Daoy (cell line): Measurements from ENCODE around the gene DALRD3. TPM values are rescaled to one million over a fixed set of nuclear protein-coding genes. Genes with fewer than 3 reads are reported as not detected.

Source experiments
- DNase-seq: peaks from one replicate; pipeline ENCODE4 v3.0.0-alpha.2; 2015; ENCODE audit warnings: low read depth
- total RNA-seq: library from RNA; depleted of rRNA; stranded (reverse); fragments of >200 nt; shearing (Covaris generic); gene quantifications from 2 replicates; pipeline ENCODE4 v1.2.3, GENCODE V29; 2014; rRNA removed

DALRD3 gene
- total RNA-seq, 1 experiment from 2014 or later = 36.2 TPM

DNA sequence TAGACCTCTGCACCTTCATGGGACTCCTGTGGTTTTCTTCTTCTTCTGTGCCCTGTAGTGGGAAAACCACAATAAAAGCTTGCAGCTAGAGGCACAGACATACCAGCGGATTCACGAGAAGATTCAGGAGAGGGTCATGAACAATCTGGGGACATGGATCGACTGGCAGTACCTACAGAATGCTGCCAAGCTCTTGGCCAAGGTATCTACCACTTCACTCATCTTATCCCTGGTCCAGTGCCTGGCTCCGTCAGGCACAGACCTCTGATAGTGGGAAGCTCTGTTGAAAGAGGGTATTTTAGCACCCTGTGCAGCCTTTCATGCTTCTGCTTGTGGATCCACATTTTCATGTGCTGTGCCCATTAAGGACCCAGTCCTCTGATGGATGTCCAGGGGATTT lies 38.1 kb downstream of the DALRD3 start:
- DNase-seq = no peak

DNA sequence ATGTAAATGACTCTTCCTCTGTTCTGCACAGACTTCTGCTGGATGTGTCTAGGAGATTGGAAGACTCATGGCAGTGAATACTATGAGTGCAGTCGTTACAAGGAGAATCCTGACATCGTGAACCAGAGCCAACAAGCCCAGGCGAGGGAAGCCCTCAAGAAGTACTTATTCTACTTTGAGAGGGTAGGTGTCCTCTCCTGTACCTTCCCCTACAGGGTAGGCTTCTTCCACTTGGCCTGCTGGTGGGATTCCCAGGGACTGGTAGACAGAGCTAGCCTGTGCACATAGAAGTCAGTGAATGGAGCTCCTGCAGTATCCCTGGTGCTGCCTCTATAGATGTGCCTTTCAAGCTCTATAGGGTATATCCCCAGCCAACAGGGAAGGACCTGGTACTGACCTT lies 38.9 kb downstream of the DALRD3 start:
- DNase-seq = no peak

- DNase-seq = no peak
Observed at GRCh38 chr3:48974076-48974864, 44.1 kb downstream of the DALRD3 start.

GRCh38 chr3:48970586-48970985 lies 47.8 kb downstream of the DALRD3 start:
- DNase-seq = no peak

DNA sequence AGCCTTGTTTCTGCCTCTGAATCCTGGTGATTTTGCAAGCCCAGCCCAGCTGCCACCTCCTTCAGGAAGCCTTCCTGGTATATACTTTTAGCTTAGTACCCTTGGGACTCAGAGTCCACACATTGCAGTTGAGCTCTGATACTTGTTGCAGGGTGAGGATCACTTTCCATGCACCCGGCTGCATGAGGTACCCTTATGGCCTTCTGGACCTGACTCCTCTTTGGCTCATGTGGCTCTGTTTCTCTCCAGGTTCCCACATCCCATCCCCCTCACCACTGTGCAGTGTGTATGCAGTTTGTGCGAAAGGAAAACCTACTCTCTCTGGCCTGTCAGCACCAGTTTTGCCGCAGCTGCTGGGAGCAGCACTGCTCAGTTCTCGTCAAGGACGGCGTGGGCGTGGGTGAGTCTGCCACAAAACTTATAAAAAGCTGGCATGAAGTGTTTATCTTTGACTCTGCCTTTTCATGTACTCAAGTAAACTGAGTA lies 51.5 kb downstream of the DALRD3 start:
- DNase-seq = no peak

GRCh38 chr3:48966367-48966766 lies 52.0 kb downstream of the DALRD3 start:
- no peak for DNase-seq

Other genes with a start within 250 kb of the DALRD3 start
- gene PRKAR2A, start 170.7 kb downstream of the DALRD3 start, total RNA-seq = 24.1 and 25.7 TPM in 2 replicates
- 17.6 and 20.5 TPM in 2 replicates for gene SLC25A20, start 119.7 kb downstream of the DALRD3 start, total RNA-seq
- 84.5 and 112 TPM in 2 replicates for gene ARIH2, start 99.7 kb downstream of the DALRD3 start, total RNA-seq
- gene P4HTM, start 28.3 kb downstream of the DALRD3 start, total RNA-seq = 11.1 and 23.2 TPM in 2 replicates
- 32.6 and 33.3 TPM in 2 replicates for gene WDR6, start 11.2 kb downstream of the DALRD3 start, total RNA-seq
- 60.1 and 65.4 TPM in 2 replicates for gene NDUFAF3, start 3.5 kb upstream of the DALRD3 start, total RNA-seq
- gene IMPDH2, start 10.8 kb upstream of the DALRD3 start, total RNA-seq = 180 and 202 TPM in 2 replicates
- gene QRICH1, start 75.5 kb upstream of the DALRD3 start, total RNA-seq = 42.9 and 51.8 TPM in 2 replicates
- gene QARS1, start 86.2 kb upstream of the DALRD3 start, total RNA-seq = 129 and 160 TPM in 2 replicates
- gene USP19, start 102.2 kb upstream of the DALRD3 start, total RNA-seq = 46.5 and 82.0 TPM in 2 replicates
- 30.2 and 40.1 TPM in 2 replicates for gene LAMB2, start 114.5 kb upstream of the DALRD3 start, total RNA-seq
- 18.6 and 21.2 TPM in 2 replicates for gene CCDC71, start 147.8 kb upstream of the DALRD3 start, total RNA-seq
- 2.1 and 3.2 TPM in 2 replicates for gene KLHDC8B, start 153.0 kb upstream of the DALRD3 start, total RNA-seq